Measurements from ENCODE around the gene ADAR.

DNA sequence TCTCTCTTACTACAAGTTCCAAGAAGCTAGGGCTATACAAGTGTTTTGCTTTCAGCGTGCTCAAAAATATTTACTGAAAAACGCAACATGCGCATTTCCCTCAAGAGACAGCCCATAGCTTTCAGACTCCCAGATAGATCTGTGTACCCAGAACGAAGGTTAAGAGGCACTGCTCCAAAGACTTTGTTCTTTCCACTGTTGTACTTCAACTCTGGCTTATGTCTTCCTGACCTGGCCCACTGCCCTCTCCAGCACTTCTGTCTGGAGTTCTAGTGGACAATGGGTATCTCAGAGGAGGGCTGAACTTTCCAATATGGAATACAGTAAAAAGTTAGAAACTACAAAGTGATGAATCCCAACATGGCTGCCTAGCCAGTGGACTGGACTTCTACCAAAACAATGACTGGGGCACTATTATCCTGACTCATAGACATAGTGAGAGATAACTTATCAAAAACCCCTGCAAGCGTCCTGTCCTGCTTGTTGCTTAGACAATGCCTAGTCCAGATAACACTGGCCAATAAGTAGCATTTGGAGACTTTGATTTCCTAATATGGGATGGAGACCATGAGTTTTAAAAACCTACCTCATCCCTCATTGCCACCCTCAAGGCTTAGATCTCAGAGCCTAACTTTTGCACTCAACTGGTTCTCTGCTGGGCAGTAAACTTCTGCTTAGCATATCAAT, 8.8 kb upstream of the ADAR start:
- TF ChIP-seq EZH2 (IDR thresholded peaks at IDR 0.05; ENCODE audit: insufficient read depth, poor library complexity, severe bottlenecking) (no peak), EZH2phosphoT487 (IDR thresholded peaks at IDR 0.05; ENCODE audit: insufficient read depth, low read depth) (no peak)
